IMR-90 (cell line): ENCODE results near the gene KCTD2. TPM values are rescaled to one million over a fixed set of nuclear protein-coding genes. Genes with fewer than 3 reads are reported as not detected.
A peak's percentile ranks its signal among the peaks of the same experiment; 100 is the strongest.

Source experiments
- ATAC-seq: fragments of 200-7000 bp; cut with Tn5 transposase; 2 replicates; pipeline ENCODE4 v1.9.1; 2020; ENCODE audit warnings: low read depth, mild to moderate bottlenecking, moderate library complexity
- BruUV-seq: library from RNA; stranded (reverse); fragments of 400-500 nt; replicated peaks from 2 replicates; lab custom pipeline; 2021; lab: Mats Ljungman, UMichigan
- CTCF ChIA-PET: fragments of 300-600 bp; formaldehyde crosslinking; extraction: SDS; loops from one replicate; lab custom pipeline; 2021; ENCODE audit warnings: antibody characterized with exemption; lab: Yijun Ruan, JAX
- POLR2A ChIA-PET: fragments of 300-600 bp; sonication (Branson Sonifier 250); formaldehyde crosslinking; loops from one replicate; lab custom pipeline; 2022; ENCODE audit warnings: antibody characterized with exemption; ENCODE audit not compliant: unreplicated experiment; lab: Charles Lee
- DNase-seq: peaks from one replicate; pipeline ENCODE4 v3.0.0; 2013
- H2AFZ ChIP-seq: replicated peaks from 2 replicates; pipeline ENCODE3; 2013; ENCODE audit warnings: low read length, mild to moderate bottlenecking; ENCODE audit not compliant: poor library complexity
- H2AK5ac ChIP-seq: 2 replicates; pipeline ENCODE4 v1.6.1; 2013; ENCODE audit warnings: low read depth, low read length, inconsistent platforms
- H2AK9ac ChIP-seq: replicated peaks from 2 replicates; pipeline ENCODE3; 2013; ENCODE audit warnings: mild to moderate bottlenecking, low read depth, low read length, moderate library complexity; ENCODE audit not compliant: poor library complexity
- H2BK120ac ChIP-seq: 2 replicates; pipeline ENCODE4 v1.6.1; 2013; ENCODE audit warnings: low read depth, low read length, inconsistent platforms
- H2BK15ac ChIP-seq: 3 replicates; pipeline ENCODE4 v1.6.1; 2013; ENCODE audit warnings: low read depth, low read length, inconsistent platforms
- H2BK20ac ChIP-seq: 2 replicates; pipeline ENCODE4 v1.6.1; 2013; ENCODE audit warnings: low read depth, mild to moderate bottlenecking, inconsistent platforms, low read length, moderate library complexity
- H2BK5ac ChIP-seq: 2 replicates; pipeline ENCODE4 v1.6.1; 2013; ENCODE audit warnings: mild to moderate bottlenecking, low read depth, low read length, inconsistent platforms; ENCODE audit not compliant: poor library complexity, severe bottlenecking
- H3K14ac ChIP-seq: replicated peaks from 2 replicates; pipeline ENCODE4 v1.6.1; 2013; ENCODE audit warnings: low read depth, low read length, inconsistent platforms
- H3K18ac ChIP-seq: 2 replicates; pipeline ENCODE4 v1.6.1; 2013; ENCODE audit warnings: low read depth, low read length, control low read depth
- H3K23ac ChIP-seq: 2 replicates; pipeline ENCODE4 v1.6.1; 2013; ENCODE audit warnings: low read depth, low read length, inconsistent platforms
- H3K27ac ChIP-seq: 2 replicates; pipeline ENCODE4 v1.5.1; 2013; ENCODE audit warnings: mild to moderate bottlenecking, control low read depth, low read length; ENCODE audit not compliant: insufficient read depth
- H3K27me3 ChIP-seq: 2 replicates; pipeline ENCODE4 v1.6.1; 2013; ENCODE audit warnings: low read length; ENCODE audit not compliant: control insufficient read depth, insufficient read depth
- H3K36me3 ChIP-seq: 2 replicates; pipeline ENCODE4 v1.6.1; 2013; ENCODE audit warnings: low read length, mixed read lengths; ENCODE audit not compliant: control insufficient read depth, insufficient read depth
- H3K4ac ChIP-seq: 2 replicates; pipeline ENCODE4 v1.6.1; 2013; ENCODE audit warnings: low read depth, low read length, inconsistent platforms
- H3K4me1 ChIP-seq: 2 replicates; pipeline ENCODE4 v1.6.1; 2013; ENCODE audit warnings: low read length, mixed read lengths; ENCODE audit not compliant: control insufficient read depth, insufficient read depth
- H3K4me2 ChIP-seq: 2 replicates; pipeline ENCODE4 v1.6.1; 2013; ENCODE audit warnings: low read depth, mild to moderate bottlenecking, control low read depth, low read length, moderate library complexity
- H3K4me3 ChIP-seq: 2 replicates; pipeline ENCODE4 v1.5.1; 2013; ENCODE audit warnings: low read depth, mild to moderate bottlenecking, control low read depth, low read length, moderate library complexity; ENCODE audit not compliant: insufficient read depth
- H3K56ac ChIP-seq: 2 replicates; pipeline ENCODE4 v1.6.1; 2013; ENCODE audit warnings: low read length, inconsistent platforms; ENCODE audit not compliant: insufficient read depth; ENCODE audit errors: extremely low read depth
- H3K79me1 ChIP-seq, 2 experiments: 2 replicates each; pipeline ENCODE4 v1.6.1; 2013; ENCODE audit warnings: low read length in 2 of 2, inconsistent platforms in 1 of 2, low read depth in 1 of 2
- H3K9ac ChIP-seq: 2 replicates; pipeline ENCODE4 v1.6.1; 2013; ENCODE audit warnings: low read depth, low read length, control low read depth
- H3K9me1 ChIP-seq: 2 replicates; pipeline ENCODE4 v1.6.1; 2013; ENCODE audit warnings: low read length, inconsistent platforms; ENCODE audit not compliant: insufficient read depth
- H3K9me3 ChIP-seq: 2 replicates; pipeline ENCODE4 v1.6.1; 2013; ENCODE audit warnings: low read length; ENCODE audit not compliant: control insufficient read depth, insufficient read depth
- H4K20me1 ChIP-seq: 2 replicates; pipeline ENCODE4 v1.6.1; 2013; ENCODE audit warnings: low read length, inconsistent platforms; ENCODE audit not compliant: insufficient read depth
- H4K5ac ChIP-seq: 2 replicates; pipeline ENCODE4 v1.6.1; 2013; ENCODE audit warnings: mild to moderate bottlenecking, low read depth, low read length, control low read depth
- H4K8ac ChIP-seq, 2 experiments: 2 replicates each; pipeline ENCODE4 v1.6.1; 2013; ENCODE audit warnings: low read depth in 2 of 2, low read length in 2 of 2, control low read depth in 1 of 2, inconsistent platforms in 1 of 2
- H4K91ac ChIP-seq: 2 replicates; pipeline ENCODE4 v1.6.1; 2013; ENCODE audit warnings: low read depth, low read length, inconsistent platforms; ENCODE audit not compliant: insufficient read depth
- BHLHE40 ChIP-seq: fragments of 150-350 bp; IDR thresholded peaks from 2 replicates; pipeline ENCODE4 v1.6.1; 2016; ENCODE audit warnings: mild to moderate bottlenecking, low read depth, low read length
- CEBPB ChIP-seq: IDR thresholded peaks from 2 replicates; pipeline ENCODE4 v1.6.1; 2012; ENCODE audit warnings: low read depth, low read length, improper control_type of control experiment
- FOS ChIP-seq: fragments of 150-350 bp; IDR thresholded peaks from 2 replicates; pipeline ENCODE4 v1.6.1; 2016; ENCODE audit warnings: low read depth, low read length
- MAFK ChIP-seq: IDR thresholded peaks from 2 replicates; pipeline ENCODE4 v1.6.1; 2012; ENCODE audit warnings: low read depth, low read length, improper control_type of control experiment
- MAZ ChIP-seq: IDR thresholded peaks from 2 replicates; pipeline ENCODE4 v1.6.1; 2012; ENCODE audit warnings: low read depth, mild to moderate bottlenecking, low read length, improper control_type of control experiment, moderate library complexity, borderline replicate concordance
- MXI1 ChIP-seq: IDR thresholded peaks from 2 replicates; pipeline ENCODE4 v1.6.1; 2012; ENCODE audit warnings: low read depth, mild to moderate bottlenecking, low read length, moderate library complexity, borderline replicate concordance
- NFE2L2 ChIP-seq: fragments of 150-350 bp; IDR thresholded peaks from 2 replicates; pipeline ENCODE4 v1.6.1; 2016; ENCODE audit warnings: low read depth, mild to moderate bottlenecking, low read length
- POLR2A ChIP-seq: IDR thresholded peaks from 2 replicates; pipeline ENCODE4 v1.6.1; 2012; ENCODE audit warnings: mild to moderate bottlenecking, low read depth, low read length
- RFX5 ChIP-seq: IDR thresholded peaks from 2 replicates; pipeline ENCODE4 v1.8.0; 2012; ENCODE audit warnings: low read depth, mild to moderate bottlenecking, low read length, moderate library complexity
- SMC3 ChIP-seq: fragments of 150-350 bp; IDR thresholded peaks from 2 replicates; pipeline ENCODE4 v1.6.1; 2016; ENCODE audit warnings: low read depth, mild to moderate bottlenecking, antibody characterized with exemption, low read length, moderate library complexity
- WGBS, 2 experiments: methylation state at CpG; one replicate each; pipeline versions ENCODE4 v1.1.5 to v1.1.7; 2013; ENCODE audit warnings: missing lambda C conversion rate in 2 of 2; ENCODE audit not compliant: insufficient read length in 1 of 2; ENCODE audit errors: extremely low coverage in 2 of 2; 5-methylcytosine and 5-hydroxymethylcytosine counted together
- dilution Hi-C: fragments of 300-500 bp; cut with HindIII; formaldehyde crosslinking; loops from one replicate; pipeline ENCODE4 v1.14.3; 2018; ENCODE audit warnings: low sequenced_read_pairs; ENCODE audit not compliant: unreplicated experiment
- in situ Hi-C: fragments of 300-500 bp; cut with MboI; formaldehyde crosslinking; loops from 3 replicates; pipeline ENCODE4 v1.14.3; 2019; ENCODE audit warnings: low sequenced_read_pairs, inconsistent platforms, mixed read lengths
- intact Hi-C: fragments of 100-400 bp; cut with micrococcal nuclease; formaldehyde crosslinking; loops from 2 replicates; pipeline ENCODE4 v1.10.0; 2022
- polyA plus RNA-seq, 3 experiments: library from polyadenylated mRNA; depleted of rRNA; stranded (reverse); fragments of >200 nt; gene quantifications; 2 replicates each; pipeline ENCODE4 v1.2.3, GENCODE V29; 2012; ENCODE audit warnings: low replicate concordance in 1 of 3
- total RNA-seq: library from RNA; depleted of rRNA; stranded (reverse); fragments of >200 nt; gene quantifications from 2 replicates; pipeline ENCODE4 v1.2.3, GENCODE V29; 2012
- TF ChIP-seq, protein P1 (sequence below): fragments of 150-350 bp; IDR thresholded peaks from 2 replicates; pipeline ENCODE4 v1.6.1; 2017; ENCODE audit warnings: mild to moderate bottlenecking, antibody characterized with exemption, low read length, low read depth
- TF ChIP-seq, protein P2 (sequence below): conservative IDR thresholded peaks from 2 replicates; pipeline ENCODE4 v1.5.1; 2012; ENCODE audit warnings: mild to moderate bottlenecking, low read depth, low read length, improper control_type of control experiment
- TF ChIP-seq, protein P3 (sequence below): fragments of 150-350 bp; IDR thresholded peaks from 2 replicates; pipeline ENCODE4 v1.6.1; 2016; ENCODE audit warnings: low read depth, mild to moderate bottlenecking, low read length, moderate library complexity, borderline replicate concordance

The KCTD2 gene
- total and polyA plus RNA-seq, 2 of the 4 experiments (the other 2 are of a cell fraction): 9.1 to 18.4 TPM

DNA sequence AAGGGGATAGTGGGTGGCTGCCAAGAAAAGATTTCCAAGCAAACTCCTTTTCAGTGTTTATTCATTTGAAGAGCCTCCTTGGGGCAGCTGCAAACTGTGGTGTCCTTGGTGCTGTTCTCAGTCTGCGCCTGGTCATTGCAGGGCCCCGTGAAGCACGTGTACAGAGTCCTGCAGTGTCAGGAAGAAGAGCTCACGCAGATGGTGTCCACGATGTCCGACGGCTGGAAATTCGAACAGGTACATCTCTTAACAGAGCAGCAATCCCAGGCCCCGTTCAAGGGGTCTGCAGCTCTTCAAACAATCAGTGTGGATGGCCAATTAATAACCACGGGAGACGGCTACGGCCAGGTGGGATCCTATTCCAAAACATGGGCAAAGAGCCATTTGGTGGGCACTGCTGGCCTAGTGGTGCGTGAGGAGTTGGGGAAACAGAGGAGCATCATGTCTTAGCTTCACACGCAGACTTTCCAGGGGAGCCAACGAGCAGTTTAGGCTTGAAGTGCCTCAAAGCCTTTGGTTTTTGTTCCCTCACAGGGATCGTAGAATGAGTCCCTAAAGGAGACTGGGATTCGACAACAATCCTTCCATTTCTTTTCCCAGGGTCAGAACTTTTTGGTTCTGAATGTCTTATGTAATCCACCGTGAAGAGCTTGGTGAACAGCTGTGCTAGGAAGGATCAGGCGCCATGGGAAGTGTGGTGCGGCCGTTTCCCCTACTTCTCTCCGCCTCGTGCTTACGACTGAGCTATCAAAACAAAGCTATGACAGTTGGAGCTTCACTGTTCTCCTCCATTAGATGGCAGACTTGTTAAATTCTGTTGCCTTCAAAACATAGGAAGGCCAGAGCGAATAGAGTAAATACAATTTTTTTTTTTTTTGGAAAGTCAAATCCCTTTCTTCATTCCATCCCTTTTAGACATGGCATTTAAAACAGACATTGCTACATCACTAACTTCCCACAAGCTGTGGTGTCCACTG lies 12.6 kb downstream of the KCTD2 start:
- Histone ChIP-seq H2BK5ac (no peak overlapping the region), H3K27ac (no peak overlapping the region), H4K5ac (no peak overlapping the region), H3K4me3 (no peak overlapping the region), H3K4me1 (peaks cover 6% of the 10 kb centered on the region; the same call in 1 of the 2 replicates), H3K9ac (no peak overlapping the region), H2BK15ac (no peak overlapping the region), H3K23ac (no peak overlapping the region), H2AFZ (peak overlapping the region; percentile 0), H3K36me3 (peaks cover 44% of the 10 kb centered on the region), H3K9me1 (no peaks in the 10 kb centered on the region), H3K18ac (no peak overlapping the region), H2AK9ac (peak overlapping the region; percentile 38), H2BK120ac (no peak overlapping the region), H2AK5ac (no peak overlapping the region), H4K8ac (no peak overlapping the region), H3K9me3 (no peaks in the 10 kb centered on the region), H4K20me1 (no peaks in the 10 kb centered on the region), H4K91ac (no peak overlapping the region), H2BK20ac (no peak overlapping the region), H3K27me3 (no peaks in the 10 kb centered on the region), H3K4me2 (no peak overlapping the region), H3K79me1 (peaks cover 5 to 6% of the 10 kb centered on the region in 2 experiments), H3K4ac (no peak overlapping the region), H3K14ac (no peak overlapping the region), H3K56ac (no peak overlapping the region)
- BruUV-seq: no TSS peak
- intact Hi-C loops (loop anchor here (5.0 to 10.0 kb wide), 2 partner anchors 53 to 145 kb away; partner anchors contain the start of gene NUP85), dilution Hi-C loops (no loop called here), in situ Hi-C loops (loop anchor here (10.0 to 25.0 kb wide), 2 partner anchors 145 to 353 kb away; partner anchors contain the start of genes GRB2 and NUP85)
- CTCF ChIA-PET: interaction anchor here (0.6 to 2.3 kb wide), 25 partner anchors 11 to 820 kb away, joined by 3 to 13 read pairs (median 4); partner anchors contain the start of genes ARMC7 and NT5C
- ATAC-seq (peak; percentile 98), DNase-seq (peak; percentile 81)
- 87% methylated on average over 11 of the region's 25 CpGs; no CpG with 5 or more reads in 1 of the 2 experiments for WGBS, 2 experiments
- POLR2A ChIA-PET: no interaction called here
- TF ChIP-seq MXI1 (peak; percentile 88; the same call in 1 of the 2 replicates), SMC3 (peak; percentile 71), BHLHE40 (no peak), MAFK (no peak), MAZ (no peak), POLR2A (no peak), FOS (no peak), CEBPB (peak; percentile 73), RFX5 (no peak), NFE2L2 (no peak)
- TF ChIP-seq, protein P1, sequence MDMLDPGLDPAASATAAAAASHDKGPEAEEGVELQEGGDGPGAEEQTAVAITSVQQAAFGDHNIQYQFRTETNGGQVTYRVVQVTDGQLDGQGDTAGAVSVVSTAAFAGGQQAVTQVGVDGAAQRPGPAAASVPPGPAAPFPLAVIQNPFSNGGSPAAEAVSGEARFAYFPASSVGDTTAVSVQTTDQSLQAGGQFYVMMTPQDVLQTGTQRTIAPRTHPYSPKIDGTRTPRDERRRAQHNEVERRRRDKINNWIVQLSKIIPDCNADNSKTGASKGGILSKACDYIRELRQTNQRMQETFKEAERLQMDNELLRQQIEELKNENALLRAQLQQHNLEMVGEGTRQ: no peak
- TF ChIP-seq, protein P2, sequence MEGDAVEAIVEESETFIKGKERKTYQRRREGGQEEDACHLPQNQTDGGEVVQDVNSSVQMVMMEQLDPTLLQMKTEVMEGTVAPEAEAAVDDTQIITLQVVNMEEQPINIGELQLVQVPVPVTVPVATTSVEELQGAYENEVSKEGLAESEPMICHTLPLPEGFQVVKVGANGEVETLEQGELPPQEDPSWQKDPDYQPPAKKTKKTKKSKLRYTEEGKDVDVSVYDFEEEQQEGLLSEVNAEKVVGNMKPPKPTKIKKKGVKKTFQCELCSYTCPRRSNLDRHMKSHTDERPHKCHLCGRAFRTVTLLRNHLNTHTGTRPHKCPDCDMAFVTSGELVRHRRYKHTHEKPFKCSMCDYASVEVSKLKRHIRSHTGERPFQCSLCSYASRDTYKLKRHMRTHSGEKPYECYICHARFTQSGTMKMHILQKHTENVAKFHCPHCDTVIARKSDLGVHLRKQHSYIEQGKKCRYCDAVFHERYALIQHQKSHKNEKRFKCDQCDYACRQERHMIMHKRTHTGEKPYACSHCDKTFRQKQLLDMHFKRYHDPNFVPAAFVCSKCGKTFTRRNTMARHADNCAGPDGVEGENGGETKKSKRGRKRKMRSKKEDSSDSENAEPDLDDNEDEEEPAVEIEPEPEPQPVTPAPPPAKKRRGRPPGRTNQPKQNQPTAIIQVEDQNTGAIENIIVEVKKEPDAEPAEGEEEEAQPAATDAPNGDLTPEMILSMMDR: peak; percentile 77
- TF ChIP-seq, protein P3, sequence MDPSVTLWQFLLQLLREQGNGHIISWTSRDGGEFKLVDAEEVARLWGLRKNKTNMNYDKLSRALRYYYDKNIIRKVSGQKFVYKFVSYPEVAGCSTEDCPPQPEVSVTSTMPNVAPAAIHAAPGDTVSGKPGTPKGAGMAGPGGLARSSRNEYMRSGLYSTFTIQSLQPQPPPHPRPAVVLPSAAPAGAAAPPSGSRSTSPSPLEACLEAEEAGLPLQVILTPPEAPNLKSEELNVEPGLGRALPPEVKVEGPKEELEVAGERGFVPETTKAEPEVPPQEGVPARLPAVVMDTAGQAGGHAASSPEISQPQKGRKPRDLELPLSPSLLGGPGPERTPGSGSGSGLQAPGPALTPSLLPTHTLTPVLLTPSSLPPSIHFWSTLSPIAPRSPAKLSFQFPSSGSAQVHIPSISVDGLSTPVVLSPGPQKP: no peak
